H1 (cell line): Measurements from ENCODE around the gene PASK. TPM values are rescaled to one million over a fixed set of nuclear protein-coding genes. Genes with fewer than 3 reads are reported as not detected.

Source experiments
- CTCF ChIA-PET: fragments of 300-600 bp; sonication (Branson Sonifier 250); formaldehyde crosslinking; loops from one replicate; lab custom pipeline; 2021; ENCODE audit not compliant: partially characterized antibody; lab: Charles Lee
- POLR2A ChIA-PET: fragments of 300-600 bp; sonication (Branson Sonifier 250); formaldehyde crosslinking; loops from one replicate; lab custom pipeline; 2021; ENCODE audit warnings: inconsistent platforms; ENCODE audit not compliant: partially characterized antibody; lab: Charles Lee
- DNase-seq, 2 experiments: peaks; one replicate each; pipeline versions ENCODE4 v3.0.0 to v3.0.0-alpha.2; 2010 to 2022; ENCODE audit warnings: low spot score in 2 of 2, low read depth in 1 of 2, mixed read lengths in 1 of 2
- FAIRE-seq: peaks from 2 replicates; lab custom pipeline; 2011; peaks lifted over from hg19 to GRCh38; lab: Jason Lieb, UNC
- H2AFZ ChIP-seq: 2 replicates; pipeline ENCODE4 v1.8.1; 2012; ENCODE audit warnings: low read length, inconsistent platforms
- H2AK5ac ChIP-seq: 2 replicates; pipeline ENCODE4 v1.6.1; 2013; ENCODE audit warnings: low read depth, low read length
- H2BK120ac ChIP-seq: replicated peaks from 2 replicates; pipeline ENCODE3; 2013; ENCODE audit warnings: low read depth, low read length, inconsistent platforms
- H2BK12ac ChIP-seq: 2 replicates; pipeline ENCODE4 v1.6.1; 2013; ENCODE audit warnings: low read depth, low read length
- H2BK15ac ChIP-seq: 2 replicates; pipeline ENCODE4 v1.6.1; 2013; ENCODE audit warnings: low read length
- H2BK20ac ChIP-seq: 2 replicates; pipeline ENCODE4 v1.6.1; 2013; ENCODE audit warnings: low read length
- H2BK5ac ChIP-seq: 2 replicates; pipeline ENCODE4 v1.6.1; 2013; ENCODE audit warnings: low read depth, low read length
- H3K14ac ChIP-seq: 2 replicates; pipeline ENCODE4 v1.6.1; 2013; ENCODE audit warnings: inconsistent platforms; ENCODE audit not compliant: insufficient read length
- H3K18ac ChIP-seq: 2 replicates; pipeline ENCODE4 v1.6.1; 2013; ENCODE audit warnings: low read length; ENCODE audit errors: extremely low read depth
- H3K23ac ChIP-seq: 2 replicates; pipeline ENCODE4 v1.6.1; 2013; ENCODE audit warnings: inconsistent platforms; ENCODE audit not compliant: insufficient read length
- H3K23me2 ChIP-seq: 2 replicates; pipeline ENCODE4 v1.6.1; 2013; ENCODE audit warnings: low read depth, low read length
- H3K27ac ChIP-seq: 2 replicates; pipeline ENCODE4 v1.6.1; 2011; ENCODE audit warnings: low read depth, low read length, inconsistent platforms
- H3K27me3 ChIP-seq, 4 experiments: replicated peaks in 1 of 4; 1 replicate in 1 of 4; 2 replicates in 3 of 4; pipeline versions ENCODE4 v1.6.1 to v1.8.1; 2011 to 2013; ENCODE audit warnings: low read length in 3 of 4, mild to moderate bottlenecking in 3 of 4, inconsistent platforms in 2 of 4, mixed read lengths in 2 of 4, moderate library complexity in 1 of 4; ENCODE audit not compliant: control insufficient read depth in 3 of 4, insufficient read depth in 3 of 4; ENCODE audit errors: extremely low read depth in 1 of 4
- H3K36me3 ChIP-seq, 4 experiments: 2 replicates each; pipeline versions ENCODE4 v1.6.1 to v1.8.1; 2011 to 2013; ENCODE audit warnings: mild to moderate bottlenecking in 4 of 4, low read length in 3 of 4, moderate library complexity in 2 of 4, control low read depth in 1 of 4, inconsistent platforms in 1 of 4; ENCODE audit not compliant: insufficient read depth in 4 of 4, control insufficient read depth in 2 of 4
- H3K4ac ChIP-seq: replicated peaks from 2 replicates; pipeline ENCODE3; 2013; ENCODE audit warnings: low read length, low read depth, mixed read lengths, inconsistent platforms; ENCODE audit not compliant: insufficient read length
- H3K4me1 ChIP-seq, 4 experiments: replicated peaks in 1 of 4; 1 replicate in 1 of 4; 2 replicates in 3 of 4; pipeline versions ENCODE4 v1.6.1 to v1.8.1; 2011 to 2013; ENCODE audit warnings: low read length in 3 of 4, inconsistent platforms in 2 of 4, mixed read lengths in 1 of 4; ENCODE audit not compliant: insufficient read depth in 4 of 4, control insufficient read depth in 3 of 4
- H3K4me2 ChIP-seq, 2 experiments: 2 replicates each; pipeline versions ENCODE4 v1.6.1 to v1.8.1; 2011 to 2013; ENCODE audit warnings: low read depth in 2 of 2, low read length in 2 of 2, control low read depth in 1 of 2, inconsistent platforms in 1 of 2, mild to moderate bottlenecking in 1 of 2; ENCODE audit not compliant: insufficient read depth in 1 of 2
- H3K4me3 ChIP-seq, 4 experiments: fragments of 200-600, 300-600 bp in 1 of 4; sonication (generic), shearing (Covaris generic), sonication (Bioruptor Twin) in 1 of 4; 2 replicates each; pipeline versions ENCODE4 v1.5.1 to v1.8.1; 2011 to 2016; ENCODE audit warnings: low read length in 4 of 4, low read depth in 3 of 4, control low read depth in 2 of 4, inconsistent platforms in 2 of 4, mild to moderate bottlenecking in 2 of 4, mixed read lengths in 1 of 4, moderate library complexity in 1 of 4; ENCODE audit not compliant: insufficient read depth in 2 of 4; ENCODE audit errors: extremely low read depth in 1 of 4
- H3K56ac ChIP-seq: replicated peaks from 2 replicates; pipeline ENCODE3; 2013; ENCODE audit warnings: low read depth, mild to moderate bottlenecking, mixed read lengths, low read length, inconsistent platforms; ENCODE audit not compliant: insufficient read length
- H3K79me1 ChIP-seq: 2 replicates; pipeline ENCODE4 v1.6.1; 2013; ENCODE audit warnings: low read depth, low read length, control low read depth
- H3K79me2 ChIP-seq, 2 experiments: 2 replicates each; pipeline versions ENCODE4 v1.6.1 to v1.8.1; 2012 to 2013; ENCODE audit warnings: low read length in 2 of 2, mild to moderate bottlenecking in 2 of 2, inconsistent platforms in 1 of 2; ENCODE audit not compliant: insufficient read depth in 2 of 2, control insufficient read depth in 1 of 2
- H3K9ac ChIP-seq, 4 experiments: replicated peaks in 1 of 4; 1 replicate in 1 of 4; 2 replicates in 3 of 4; pipeline versions ENCODE4 v1.6.1 to v1.8.1; 2011 to 2013; ENCODE audit warnings: low read depth in 3 of 4, low read length in 3 of 4, control low read depth in 2 of 4, mild to moderate bottlenecking in 2 of 4, moderate library complexity in 2 of 4, inconsistent platforms in 1 of 4; ENCODE audit errors: extremely low read depth in 1 of 4
- H3K9me3 ChIP-seq, 2 experiments: 2 replicates each; pipeline versions ENCODE4 v1.6.1 to v1.8.1; 2012 to 2013; ENCODE audit warnings: mild to moderate bottlenecking in 2 of 2, moderate library complexity in 2 of 2, control low read depth in 1 of 2, inconsistent platforms in 1 of 2, low read depth in 1 of 2, low read length in 1 of 2, mixed read lengths in 1 of 2; ENCODE audit not compliant: insufficient read depth in 2 of 2
- H4K20me1 ChIP-seq, 2 experiments: replicated peaks in 1 of 2; 2 replicates each; pipeline versions ENCODE3 to v1.8.1; 2011 to 2013; ENCODE audit warnings: inconsistent platforms in 2 of 2, low read length in 2 of 2, mild to moderate bottlenecking in 1 of 2; ENCODE audit not compliant: insufficient read depth in 2 of 2, control insufficient read depth in 1 of 2
- H4K5ac ChIP-seq: 2 replicates; pipeline ENCODE4 v1.6.1; 2013; ENCODE audit warnings: low read length, low read depth, mixed read lengths, inconsistent platforms; ENCODE audit not compliant: insufficient read length
- H4K8ac ChIP-seq: 2 replicates; pipeline ENCODE4 v1.8.0; 2013; ENCODE audit warnings: mild to moderate bottlenecking, moderate library complexity, low read length, inconsistent platforms; ENCODE audit not compliant: insufficient read depth; ENCODE audit errors: extremely low read depth
- H4K91ac ChIP-seq: replicated peaks from 2 replicates; pipeline ENCODE3; 2013; ENCODE audit warnings: low read length, mixed read lengths, inconsistent platforms; ENCODE audit not compliant: insufficient read length
- BRCA1 ChIP-seq: IDR thresholded peaks from 2 replicates; pipeline ENCODE4 v1.6.1; 2012; ENCODE audit warnings: low read depth, low read length, improper control_type of control experiment
- CBX8 ChIP-seq: fragments of 300-800, 300-1000 bp; sonication (generic); IDR thresholded peaks from 2 replicates; pipeline ENCODE4 v1.7.1; 2016; ENCODE audit warnings: low read depth, low read length, borderline replicate concordance
- CREB1 ChIP-seq: IDR thresholded peaks from 2 replicates; pipeline ENCODE4 v1.6.1; 2012; ENCODE audit warnings: inconsistent platforms
- POLR2AphosphoS5 ChIP-seq: IDR thresholded peaks from 2 replicates; pipeline ENCODE4 v1.6.1; 2011; ENCODE audit warnings: low read depth, low read length
- POU5F1 ChIP-seq: IDR thresholded peaks from 2 replicates; pipeline ENCODE4 v1.6.1; 2011; ENCODE audit warnings: low read depth, mild to moderate bottlenecking, low read length, moderate library complexity
- SP4 ChIP-seq: IDR thresholded peaks from 2 replicates; pipeline ENCODE4 v1.6.1; 2012; ENCODE audit warnings: low read length, inconsistent platforms
- WGBS, 2 experiments: shearing (Covaris generic) in 1 of 2; methylation state at CpG; one replicate each; pipeline versions ENCODE4 v1.1.6 to v1.1.7; 2013 to 2015; ENCODE audit warnings: low lambda C conversion rate in 2 of 2, mixed read lengths in 2 of 2, inconsistent platforms in 1 of 2, low coverage in 1 of 2, missing lambda C conversion rate in 1 of 2; ENCODE audit not compliant: insufficient replicate concordance in 2 of 2, insufficient coverage in 1 of 2, insufficient read length in 1 of 2; ENCODE audit errors: extremely low coverage in 1 of 2, missing lambda C conversion rate in 1 of 2; 5-methylcytosine and 5-hydroxymethylcytosine counted together
- polyA plus RNA-seq, 7 experiments: library from polyadenylated mRNA; depleted of rRNA in 3 of 7; stranded (reverse) in 5 of 7; unstranded in 2 of 7; fragments of >200 nt in 5 of 7; fragments of 200-250 nt in 2 of 7; gene quantifications; 1 replicate in 5 of 7; 2 replicates in 1 of 7; 4 replicates in 1 of 7; pipeline versions ENCODE4 v1.2.1 to v1.2.3, GENCODE V29; 2011 to 2013; ENCODE audit warnings: missing spikeins in 2 of 7, mixed read lengths in 2 of 7
- total RNA-seq: library from RNA; stranded (reverse); fragmentation: NEBNext Ultra II Directional; extraction: Animal tissue kit (Norgen Biotek cat#: 25700); gene quantifications from 2 replicates; pipeline ENCODE4 v1.2.1, GENCODE V29; 2021

PASK gene
- total and polyA plus RNA-seq, 2 of the 8 experiments (the other 6 are each of a cell fraction or from before 2014, with no cell fraction given), result 20.5 to 66.1 TPM

DNA sequence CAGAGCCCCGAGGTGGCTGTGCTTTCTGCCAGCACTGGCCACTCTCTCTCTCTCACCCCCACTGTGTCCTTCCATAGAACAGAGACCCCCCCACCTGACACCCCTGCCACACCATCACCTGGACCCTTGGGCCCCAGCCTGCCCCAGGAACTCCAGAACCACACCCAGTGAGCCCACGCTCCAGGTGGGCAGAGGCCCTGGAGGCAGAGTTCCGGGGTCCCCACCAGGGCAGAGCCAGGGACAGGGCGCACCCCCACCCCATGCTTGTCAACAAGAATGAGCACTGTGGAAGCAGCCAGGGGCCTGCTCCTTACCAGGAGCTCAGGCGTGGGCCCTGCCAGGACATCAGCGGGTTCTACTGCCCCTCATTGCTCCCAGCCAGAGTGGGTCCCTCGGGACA lies 14.6 kb downstream of the PASK start:
- H4K8ac ChIP-seq, result no peak overlapping the region
- no peak overlapping the region for H3K27ac ChIP-seq
- no peak overlapping the region for H2AK5ac ChIP-seq
- no peaks in the 10 kb centered on the region for H3K9me3 ChIP-seq
- H3K23me2 ChIP-seq, result no peaks in the 10 kb centered on the region
- peaks cover 0 to 6% of the 10 kb centered on the region in 2 experiments for H4K20me1 ChIP-seq
- no peak overlapping the region for H3K4me2 ChIP-seq
- H3K4ac ChIP-seq, result no peak overlapping the region
- no peak overlapping the region for H2BK15ac ChIP-seq
- H2BK20ac ChIP-seq, result no peak overlapping the region
- no peaks in the 10 kb centered on the region for H3K4me1 ChIP-seq
- H3K27me3 ChIP-seq, result no peaks in the 10 kb centered on the region
- no peak overlapping the region for H2AFZ ChIP-seq
- H3K36me3 ChIP-seq, result peaks cover 4 to 29% (median 16%) of the 10 kb centered on the region in 4 experiments; a peak in 7 of 8 replicates
- no peaks in the 10 kb centered on the region; the same call in 1 of the 2 replicates for H3K79me1 ChIP-seq
- no peak overlapping the region for H3K18ac ChIP-seq
- H2BK5ac ChIP-seq, result no peak overlapping the region
- no peak overlapping the region for H3K23ac ChIP-seq
- no peak for TF ChIP-seq BRCA1
- TF ChIP-seq CBX8, result no peak
- TF ChIP-seq CREB1, result no peak
- TF ChIP-seq POLR2AphosphoS5, result no peak
- TF ChIP-seq SP4, result no peak
- TF ChIP-seq POU5F1, result no peak
- TF ChIP-seq, all 59 proteins: peak for 0
- Histone ChIP-seq H3K4me3 (no peak overlapping the region), H3K56ac (no peak overlapping the region), H4K91ac (no peak overlapping the region), H3K14ac (no peak overlapping the region), H2BK12ac (no peak overlapping the region), H3K9ac (no peak overlapping the region), H4K5ac (no peak overlapping the region), H2BK120ac (no peak overlapping the region), H3K79me2 (no peaks in the 10 kb centered on the region)
- DNase-seq (no peak), FAIRE-seq (no peak)
- POLR2A ChIA-PET, result interaction anchor here (0.6 to 1.3 kb wide), 3 partner anchors 11 to 33 kb away, joined by 3 to 4 read pairs (median 3); partner anchors contain the start of gene MTERF4
- CTCF ChIA-PET, result interaction anchor here (1.2 kb wide), 1 partner anchor 82 kb away, joined by 3 read pairs; no protein-coding TSS in a partner anchor
- WGBS, 2 experiments, result 96% methylated on average over 7 of the region's 7 CpGs; no CpG with 5 or more reads in 1 of the 2 experiments
